DMS153 treated with DMSO at 0.1 percent for 48 hours (cell line): ENCODE measurements around the gene FAM240B.

ENCODE experiments used
- DNase-seq: peaks from one replicate; lab custom pipeline; 2025; ENCODE audit not compliant: unreplicated experiment; lab: John Stamatoyannopoulos, UW

FAM240B gene

GRCh38 chr9:38705917-38706316 is 14.0 kb downstream of the FAM240B start:
- no peak for DNase-seq

GRCh38 chr9:38700695-38701094 is 19.2 kb downstream of the FAM240B start:
- no peak for DNase-seq

GRCh38 chr9:38699337-38699736 is 20.6 kb downstream of the FAM240B start:
- DNase-seq: no peak

GRCh38 chr9:38697776-38698300 is 22.1 kb downstream of the FAM240B start:
- no peak for DNase-seq

- no peak for DNase-seq
These were observed 22.9 kb downstream of the FAM240B start for GRCh38 chr9:38696999-38697398.

- DNase-seq: no peak
These were observed 25.3 kb downstream of the FAM240B start for GRCh38 chr9:38694676-38695075.

- no peak for DNase-seq
These were observed 27.2 kb downstream of the FAM240B start for GRCh38 chr9:38692707-38693106.

GRCh38 chr9:38690574-38690973 is 29.4 kb downstream of the FAM240B start:
- no peak for DNase-seq

GRCh38 chr9:38689678-38690077 is 30.3 kb downstream of the FAM240B start:
- peak; percentile 40 for DNase-seq

GRCh38 chr9:38687992-38688391 is 31.9 kb downstream of the FAM240B start:
- no peak for DNase-seq

- peak; percentile 69 for DNase-seq
These were observed 32.5 kb downstream of the FAM240B start for GRCh38 chr9:38687389-38687842.

GRCh38 chr9:38686933-38687332 is 33.0 kb downstream of the FAM240B start:
- DNase-seq: no peak

- no peak for DNase-seq
These were observed 34.4 kb downstream of the FAM240B start for GRCh38 chr9:38685535-38685934.

- no peak for DNase-seq
These were observed 36.6 kb downstream of the FAM240B start for GRCh38 chr9:38683336-38683735.

GRCh38 chr9:38682713-38683112 is 37.2 kb downstream of the FAM240B start:
- no peak for DNase-seq

- no peak for DNase-seq
These were observed 38.1 kb downstream of the FAM240B start for GRCh38 chr9:38681747-38682227.

GRCh38 chr9:38680837-38681445 is 39.0 kb downstream of the FAM240B start:
- no peak for DNase-seq

- DNase-seq: no peak
These were observed 42.2 kb downstream of the FAM240B start for GRCh38 chr9:38677660-38678303.

GRCh38 chr9:38675831-38676230 is 44.1 kb downstream of the FAM240B start:
- DNase-seq: no peak

- DNase-seq: no peak
These were observed 44.7 kb downstream of the FAM240B start for GRCh38 chr9:38675211-38675610.

- no peak for DNase-seq
These were observed 46.3 kb downstream of the FAM240B start for GRCh38 chr9:38673399-38674193.

GRCh38 chr9:38671748-38672147 is 48.2 kb downstream of the FAM240B start:
- no peak for DNase-seq
